GM12801 (cell line): ENCODE measurements around the gene B3GNT7.

Experiments used
- TF ChIP-seq, protein P1 (sequence below): IDR thresholded peaks from one replicate; pipeline ENCODE4 v1.5.1; 2011; ENCODE audit warnings: control low read depth; ENCODE audit not compliant: insufficient read length; ENCODE audit errors: extremely low read depth

Gene B3GNT7

DNA sequence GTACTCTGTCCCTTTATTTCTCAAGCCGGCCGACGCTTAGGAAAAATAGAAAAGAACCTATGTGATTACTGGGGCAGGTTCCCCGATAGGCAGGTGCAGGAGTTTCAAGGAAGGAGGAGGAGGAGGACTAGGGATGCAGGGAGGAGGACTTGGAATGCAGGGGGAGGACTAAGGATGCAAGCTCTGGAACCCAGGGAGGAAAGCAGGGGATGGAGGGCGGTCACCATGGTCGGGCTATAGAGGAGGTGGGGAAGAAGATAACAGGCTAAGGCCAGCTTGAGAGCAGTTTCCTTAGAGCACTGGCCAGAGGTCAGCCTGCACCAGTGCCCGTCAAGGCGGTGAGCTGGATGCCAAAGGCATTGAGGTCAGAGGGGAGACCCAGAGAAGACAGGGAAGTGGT lies 18.7 kb upstream of the B3GNT7 start:
- TF ChIP-seq, protein P1, sequence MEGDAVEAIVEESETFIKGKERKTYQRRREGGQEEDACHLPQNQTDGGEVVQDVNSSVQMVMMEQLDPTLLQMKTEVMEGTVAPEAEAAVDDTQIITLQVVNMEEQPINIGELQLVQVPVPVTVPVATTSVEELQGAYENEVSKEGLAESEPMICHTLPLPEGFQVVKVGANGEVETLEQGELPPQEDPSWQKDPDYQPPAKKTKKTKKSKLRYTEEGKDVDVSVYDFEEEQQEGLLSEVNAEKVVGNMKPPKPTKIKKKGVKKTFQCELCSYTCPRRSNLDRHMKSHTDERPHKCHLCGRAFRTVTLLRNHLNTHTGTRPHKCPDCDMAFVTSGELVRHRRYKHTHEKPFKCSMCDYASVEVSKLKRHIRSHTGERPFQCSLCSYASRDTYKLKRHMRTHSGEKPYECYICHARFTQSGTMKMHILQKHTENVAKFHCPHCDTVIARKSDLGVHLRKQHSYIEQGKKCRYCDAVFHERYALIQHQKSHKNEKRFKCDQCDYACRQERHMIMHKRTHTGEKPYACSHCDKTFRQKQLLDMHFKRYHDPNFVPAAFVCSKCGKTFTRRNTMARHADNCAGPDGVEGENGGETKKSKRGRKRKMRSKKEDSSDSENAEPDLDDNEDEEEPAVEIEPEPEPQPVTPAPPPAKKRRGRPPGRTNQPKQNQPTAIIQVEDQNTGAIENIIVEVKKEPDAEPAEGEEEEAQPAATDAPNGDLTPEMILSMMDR, result no peak

DNA sequence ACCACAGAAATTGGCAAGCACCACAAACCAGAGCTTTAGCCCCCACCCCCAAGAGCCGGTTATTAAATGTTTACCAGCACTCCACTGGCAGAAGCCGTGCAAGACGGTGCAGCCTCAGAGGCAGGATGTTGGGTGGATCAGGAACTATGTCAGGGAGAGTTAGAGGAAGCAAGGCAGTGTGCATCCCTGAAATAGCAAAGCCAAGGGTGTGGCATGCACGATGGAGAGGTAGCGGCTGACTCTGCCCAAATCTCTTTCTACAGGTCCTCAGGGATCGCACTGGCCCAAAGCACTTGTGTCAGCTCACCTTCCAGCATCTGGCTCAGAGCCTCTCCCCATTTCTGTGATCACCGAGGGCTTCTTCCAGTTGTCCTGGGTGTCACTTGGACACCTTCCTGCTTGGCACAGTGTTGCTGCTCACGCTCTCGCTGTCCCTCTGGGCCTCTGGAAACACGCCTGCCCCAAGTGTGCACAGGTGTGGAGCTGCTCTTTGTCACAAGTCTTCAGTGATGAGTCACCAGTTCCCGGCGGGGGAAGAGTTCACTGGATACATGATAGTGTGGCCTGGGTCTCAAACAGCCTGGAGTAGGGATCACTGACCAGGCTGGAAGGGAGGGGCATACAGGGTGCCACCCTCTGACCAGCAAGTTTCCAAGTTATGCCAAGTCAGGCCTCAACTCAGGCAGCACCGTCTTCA lies 17.3 kb upstream of the B3GNT7 start:
- TF ChIP-seq, protein P1, result no peak

DNA sequence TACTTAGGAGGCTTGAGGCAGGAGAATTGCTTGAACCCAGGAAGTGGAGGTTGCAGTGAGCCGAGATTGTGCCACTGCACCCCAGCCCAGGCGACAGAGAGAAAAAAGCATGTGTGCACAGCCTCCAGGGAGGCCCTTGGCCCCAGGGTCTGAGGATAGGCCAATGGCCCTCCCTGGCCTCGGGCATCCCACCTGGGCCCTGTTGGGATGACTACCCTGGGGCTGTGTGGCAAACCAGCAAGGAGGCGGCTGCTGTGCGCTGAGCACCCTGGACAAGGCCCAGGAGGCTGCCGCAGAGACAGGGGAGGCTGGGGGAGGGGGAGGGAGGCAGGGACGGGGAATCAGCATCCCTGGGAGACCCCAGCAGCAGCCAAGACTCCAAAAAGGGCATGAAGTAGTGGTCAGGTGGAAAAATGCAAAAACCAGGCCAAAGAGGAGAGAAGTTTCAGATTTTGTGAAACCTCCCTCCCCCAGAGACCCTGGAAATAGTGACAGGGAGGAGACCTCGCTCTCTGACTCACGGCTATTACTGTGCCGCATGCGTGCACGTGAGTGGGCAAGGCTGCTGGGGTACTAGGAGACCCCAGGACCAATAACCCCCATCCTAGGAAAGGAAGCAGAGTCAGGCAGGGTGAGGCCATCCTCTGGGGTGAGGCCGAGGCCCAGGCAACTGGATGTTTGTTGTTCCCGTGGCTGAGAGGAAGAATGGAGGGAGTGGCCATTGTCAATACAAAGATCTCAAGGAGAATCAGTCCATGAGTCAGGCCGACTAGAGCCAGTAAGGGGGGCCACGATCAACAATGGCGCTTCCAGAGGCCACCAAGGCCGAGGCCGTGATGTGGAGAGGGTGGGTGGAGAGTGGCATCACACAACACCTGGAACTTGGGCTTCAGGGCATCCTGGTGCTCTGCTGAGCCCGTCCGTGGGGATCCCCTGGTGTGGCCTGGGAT lies 16.0 kb upstream of the B3GNT7 start:
- TF ChIP-seq, protein P1, result no peak

DNA sequence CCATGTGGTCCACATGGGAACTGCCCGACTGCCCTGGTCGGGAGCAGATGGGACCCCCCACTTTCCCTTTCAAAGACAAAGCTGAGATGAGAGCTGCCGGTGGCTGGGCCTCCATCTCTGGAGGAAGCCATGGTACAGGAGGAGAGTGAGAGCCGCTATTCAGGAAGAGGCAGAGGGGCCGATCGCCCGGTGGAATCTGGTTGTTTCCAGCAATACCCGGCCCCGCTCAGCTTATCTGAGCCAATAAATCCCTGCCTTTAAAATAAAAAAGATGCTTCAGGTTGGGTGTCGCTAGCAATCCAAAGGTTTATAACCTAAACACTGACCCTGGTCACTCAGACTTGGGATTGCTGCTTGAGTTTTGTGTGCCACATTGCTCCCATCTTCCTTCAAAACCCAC lies 15.2 kb upstream of the B3GNT7 start:
- TF ChIP-seq, protein P1, result no peak

DNA sequence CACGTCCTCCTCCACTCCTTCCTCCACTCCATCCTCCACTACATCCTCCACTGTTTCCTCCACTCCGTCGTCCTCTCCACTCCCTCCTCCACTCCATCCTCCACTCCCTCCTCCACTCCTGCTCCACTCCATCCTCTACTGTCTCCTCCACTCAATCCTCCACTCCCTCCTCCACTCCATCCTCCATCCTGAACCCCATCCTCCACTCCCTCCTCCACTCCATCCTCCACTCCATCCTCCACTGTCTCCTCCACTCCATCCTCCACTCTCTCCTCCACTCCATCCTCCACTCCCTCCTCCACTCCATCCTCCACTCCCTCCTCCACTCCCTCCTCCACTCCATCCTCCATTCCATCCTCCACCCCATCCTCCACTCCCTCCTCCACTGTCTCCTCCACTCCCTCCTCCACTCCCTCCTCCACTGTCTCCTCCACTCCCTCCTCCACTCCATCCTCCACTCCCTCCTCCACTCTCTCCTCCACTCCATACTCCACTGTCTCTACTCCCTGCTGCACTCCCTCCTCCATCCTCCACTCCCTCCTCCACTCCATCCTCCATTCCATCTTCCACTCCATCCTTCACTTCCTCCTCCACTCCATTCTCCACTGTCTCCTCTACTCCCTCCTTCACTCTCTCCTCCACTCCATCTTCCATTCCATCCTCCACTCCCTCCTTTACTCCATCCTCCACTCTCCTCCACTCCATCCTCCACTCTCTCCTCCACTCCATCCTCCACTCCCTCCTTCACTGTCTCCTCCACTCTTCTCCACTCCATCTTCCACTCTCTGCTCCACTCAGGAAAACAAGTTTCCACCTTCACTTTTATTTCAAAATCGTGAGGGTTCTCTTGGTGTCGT lies 14.3 kb upstream of the B3GNT7 start:
- TF ChIP-seq, protein P1, result no peak

DNA sequence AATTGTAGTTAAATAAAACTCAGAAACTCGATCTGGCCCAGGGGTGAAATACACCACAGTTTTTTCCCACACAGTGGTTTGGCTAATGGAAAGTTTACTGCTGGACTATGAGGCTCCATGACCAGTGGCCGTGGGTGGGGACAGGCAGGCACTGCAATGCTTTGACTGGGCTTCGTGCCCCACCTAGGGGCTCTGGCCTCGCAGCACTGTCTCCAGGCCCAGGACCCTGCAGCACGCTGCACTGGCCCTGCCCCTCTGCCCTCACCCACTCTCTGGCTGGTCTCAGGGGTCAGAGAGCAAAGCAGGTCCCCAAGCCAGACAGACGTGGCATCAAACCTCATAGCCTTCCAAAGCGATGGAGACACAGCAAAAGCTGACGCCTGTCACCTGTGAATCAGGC lies 13.4 kb upstream of the B3GNT7 start:
- TF ChIP-seq, protein P1, result no peak
